ENCODE data around the gene CNTN4. TPM values are rescaled to one million over a fixed set of nuclear protein-coding genes. Genes with fewer than 3 reads are reported as not detected.

The CNTN4 gene
- total and polyA plus RNA-seq, 2 donors (not counting 3 experiments of a cell fraction or from before 2014, with no cell fraction given) = not detected

GRCh38 chr3:2860626-2861025 lies 762.0 kb downstream of the CNTN4 start:
- no peak overlapping the region for H3K27ac ChIP-seq (ENCODE audit: insufficient read depth, low read depth, low read length)
- H3K4me2 ChIP-seq (ENCODE audit: insufficient read depth, low read length) = no peak overlapping the region
- no peak overlapping the region for H2AFZ ChIP-seq (ENCODE audit: low read depth, low read length)
- intact Hi-C loops (cut with micrococcal nuclease) = no loop called here
- H3K4me1 ChIP-seq (ENCODE audit: control insufficient read depth, extremely low read depth, insufficient read depth, low read length) = no peaks in the 10 kb centered on the region
- FAIRE-seq = no peak
- H3K27me3 ChIP-seq (ENCODE audit: control insufficient read depth in 2 of 2, insufficient read depth in 2 of 2, low read length in 2 of 2) = no peaks in the 10 kb centered on the region
- dilution Hi-C loops (cut with MboI; ENCODE audit: extremely low pct_ligation_motif_present, low sequenced_read_pairs) = no loop called here
- no peaks in the 10 kb centered on the region for H4K20me1 ChIP-seq (replicated peaks; ENCODE audit: control insufficient read depth, extremely low read depth, insufficient read depth, low read length)
- H3K36me3 ChIP-seq (ENCODE audit: control insufficient read depth in 2 of 2, extremely low read depth in 1 of 2, insufficient read depth in 2 of 2, low read length in 2 of 2) = no peaks in the 10 kb centered on the region
- CTCF ChIA-PET = no interaction called here
- no peak overlapping the region for H3K4me3 ChIP-seq (replicated peaks in 1 of 3; ENCODE audit: insufficient read depth in 1 of 3, low read depth in 1 of 3, low read length in 3 of 3)
- POLR2A ChIA-PET = no interaction called here
- H3K9ac ChIP-seq (replicated peaks; ENCODE audit: extremely low read depth, insufficient read depth, low read length) = no peak overlapping the region
- H3K79me2 ChIP-seq (ENCODE audit: control insufficient read depth, insufficient read depth, low read length) = no peaks in the 10 kb centered on the region
- peaks cover 2% of the 10 kb centered on the region for H3K9me3 ChIP-seq (replicated peaks; ENCODE audit: control insufficient read depth, insufficient read depth, low read length)
- H3K9me1 ChIP-seq (replicated peaks; ENCODE audit: control insufficient read depth, extremely low read depth, insufficient read depth, low read length) = no peaks in the 10 kb centered on the region
- no TSS peak for BruUV-seq (replicated peaks)
- TF ChIP-seq POLR2AphosphoS5 (IDR thresholded peaks at IDR 0.05; ENCODE audit: insufficient read depth, low read depth, low read length) = no peak
- TF ChIP-seq EZH2 (IDR thresholded peaks at IDR 0.05; ENCODE audit: borderline replicate concordance, low read depth, low read length, severe bottlenecking) = no peak
- no peak for TF ChIP-seq JUN (IDR thresholded peaks at IDR 0.05; ENCODE audit: borderline replicate concordance, insufficient read depth, insufficient read length, low read depth)
- TF ChIP-seq FOS (IDR thresholded peaks at IDR 0.05; ENCODE audit: borderline replicate concordance, insufficient read depth, low read length) = no peak
- no peak for TF ChIP-seq CTCF (IDR thresholded peaks at IDR 0.05; ENCODE audit: extremely low read depth in 1 of 2, insufficient read depth in 1 of 2, low read depth in 1 of 2, low read length in 2 of 2)
- no peak for TF ChIP-seq MYC (IDR thresholded peaks at IDR 0.05; ENCODE audit: low read depth, low read length)
- TF ChIP-seq GATA2 (IDR thresholded peaks at IDR 0.05; ENCODE audit: insufficient read depth, insufficient read length, low read depth, low read length) = no peak
- TF ChIP-seq POLR2A (IDR thresholded peaks at IDR 0.05; ENCODE audit: low read depth, low read length) = no peak
- DNase-seq (ENCODE audit: low read depth, low spot score) = no peak

Measured in endothelial cell of umbilical vein (primary cell).